ENCODE data around the gene ATRNL1. TPM values are rescaled to one million over a fixed set of nuclear protein-coding genes. Genes with fewer than 3 reads are reported as not detected.

The ATRNL1 gene
- total and polyA plus RNA-seq, 2 of the 8 experiments (the other 6 are each of a cell fraction or from before 2014, with no cell fraction given) = 5.1 to 17.6 TPM

DNA sequence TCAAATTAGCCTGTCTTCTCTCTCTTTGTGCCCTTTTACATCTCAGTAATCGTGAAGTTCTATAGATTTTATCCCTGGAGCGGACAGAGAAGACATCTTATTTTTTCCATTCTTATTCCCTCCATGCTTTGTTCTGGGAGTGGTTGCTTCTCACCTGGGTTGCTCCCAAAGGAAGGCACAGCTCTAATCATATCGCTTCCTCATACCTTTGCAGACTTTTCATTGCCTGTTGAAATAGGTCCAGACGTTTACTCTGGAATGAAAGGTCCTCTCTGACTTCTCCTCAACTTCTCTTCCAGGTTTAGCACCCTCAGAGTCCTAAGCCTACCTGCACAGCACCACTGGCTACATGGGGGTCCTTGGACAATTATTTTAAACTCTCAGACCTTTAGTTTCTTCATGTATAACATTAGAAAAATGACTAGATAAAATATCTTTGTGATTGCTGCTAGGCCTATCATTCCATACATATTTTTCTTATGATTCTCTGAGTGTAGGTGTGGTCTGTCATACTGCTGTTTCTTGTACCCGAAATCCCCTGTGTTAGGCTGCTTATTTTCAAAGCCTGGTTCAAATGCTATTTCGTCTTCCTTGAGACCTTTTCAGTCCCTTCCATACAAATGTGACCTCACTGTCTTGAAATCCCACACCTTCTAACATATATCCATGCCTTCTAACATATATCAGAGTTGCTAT lies 761.7 kb downstream of the ATRNL1 start:
- Histone ChIP-seq H3K23ac (ENCODE audit: insufficient read length) (no peak overlapping the region), H3K56ac (replicated peaks; ENCODE audit: insufficient read length, low read depth, low read length) (no peak overlapping the region), H3K9ac (replicated peaks in 1 of 4; ENCODE audit: extremely low read depth in 1 of 4, low read depth in 3 of 4, low read length in 3 of 4) (no peak overlapping the region), H3K4me3 (ENCODE audit: extremely low read depth in 1 of 4, insufficient read depth in 2 of 4, low read depth in 3 of 4, low read length in 4 of 4) (no peak overlapping the region), H3K4me2 (ENCODE audit: insufficient read depth in 1 of 2, low read depth in 2 of 2, low read length in 2 of 2) (no peak overlapping the region), H2BK12ac (ENCODE audit: low read depth, low read length) (no peak overlapping the region), H3K27ac (ENCODE audit: low read depth, low read length) (no peak overlapping the region), H4K8ac (ENCODE audit: extremely low read depth, insufficient read depth, low read length) (no peak overlapping the region), H3K9me3 (ENCODE audit: insufficient read depth in 2 of 2, low read depth in 1 of 2, low read length in 1 of 2) (no peaks in the 10 kb centered on the region), H2BK20ac (ENCODE audit: low read length) (no peak overlapping the region), H4K20me1 (replicated peaks in 1 of 2; ENCODE audit: control insufficient read depth in 1 of 2, insufficient read depth in 2 of 2, low read length in 2 of 2) (no peaks in the 10 kb centered on the region), H4K5ac (ENCODE audit: insufficient read length, low read depth, low read length) (no peak overlapping the region), H3K4me1 (replicated peaks in 1 of 4; ENCODE audit: control insufficient read depth in 3 of 4, insufficient read depth in 4 of 4, low read length in 3 of 4) (peaks cover 0 to 4% (median 2%) of the 10 kb centered on the region in 4 experiments; a peak in 3 of 7 replicates), H3K79me1 (ENCODE audit: low read depth, low read length) (no peaks in the 10 kb centered on the region), H2BK120ac (replicated peaks; ENCODE audit: low read depth, low read length) (no peak overlapping the region), H2BK5ac (ENCODE audit: low read depth, low read length) (no peak overlapping the region), H3K18ac (ENCODE audit: extremely low read depth, low read length) (no peak overlapping the region), H2AFZ (ENCODE audit: low read length) (no peak overlapping the region), H3K36me3 (ENCODE audit: control insufficient read depth in 2 of 4, insufficient read depth in 4 of 4, low read length in 3 of 4) (no peaks in the 10 kb centered on the region), H2BK15ac (ENCODE audit: low read length) (no peak overlapping the region), H3K14ac (ENCODE audit: insufficient read length) (no peak overlapping the region), H3K23me2 (ENCODE audit: low read depth, low read length) (no peaks in the 10 kb centered on the region), H3K79me2 (ENCODE audit: control insufficient read depth in 1 of 2, insufficient read depth in 2 of 2, low read length in 2 of 2) (no peaks in the 10 kb centered on the region), H3K27me3 (replicated peaks in 1 of 4; ENCODE audit: control insufficient read depth in 3 of 4, extremely low read depth in 1 of 4, insufficient read depth in 3 of 4, low read length in 3 of 4) (no peaks in the 10 kb centered on the region), H3K4ac (replicated peaks; ENCODE audit: insufficient read length, low read depth, low read length) (no peak overlapping the region), H2AK5ac (ENCODE audit: low read depth, low read length) (no peak overlapping the region), H4K91ac (replicated peaks; ENCODE audit: insufficient read length, low read length) (no peak overlapping the region)
- FAIRE-seq = no peak
- POLR2A ChIA-PET (ENCODE audit: partially characterized antibody) = no interaction called here
- WGBS, 2 experiments (ENCODE audit: extremely low coverage in 1 of 2, insufficient coverage in 1 of 2, insufficient read length in 1 of 2, insufficient replicate concordance in 2 of 2, low coverage in 1 of 2, low lambda C conversion rate in 2 of 2, missing lambda C conversion rate in 1 of 2) = 85% methylated on average over 6 of the region's 6 CpGs; no CpG with 5 or more reads in 1 of the 2 experiments
- CTCF ChIA-PET (ENCODE audit: partially characterized antibody) = interaction anchor here (0.6 to 0.9 kb wide), 2 partner anchors 10 to 32 kb away, joined by 3 to 4 read pairs; no protein-coding TSS in a partner anchor
- DNase-seq (ENCODE audit: low read depth in 1 of 2, low spot score in 2 of 2) = no peak
- TF ChIP-seq EZH2 (IDR thresholded peaks at IDR 0.05; ENCODE audit: low read depth, low read length, severe bottlenecking) (no peak), TEAD4 (IDR thresholded peaks at IDR 0.05; ENCODE audit: low read depth, low read length) (no peak), CHD1 (IDR thresholded peaks at IDR 0.05; ENCODE audit: low read depth, low read length) (no peak), SUZ12 (IDR thresholded peaks at IDR 0.05; ENCODE audit: low read length) (no peak), NRF1 (IDR thresholded peaks at IDR 0.05; ENCODE audit: low read depth, low read length) (no peak), MAFK (IDR thresholded peaks at IDR 0.05; ENCODE audit: low read depth, low read length) (no peak), CHD2 (IDR thresholded peaks at IDR 0.05; ENCODE audit: low read length) (no peak), TCF12 (IDR thresholded peaks at IDR 0.05; ENCODE audit: low read depth, low read length) (no peak), GTF2F1 (IDR thresholded peaks at IDR 0.05; ENCODE audit: borderline replicate concordance, low read depth, low read length) (no peak), SP2 (IDR thresholded peaks at IDR 0.05; ENCODE audit: low read length) (no peak)
- TF ChIP-seq, protein P1, sequence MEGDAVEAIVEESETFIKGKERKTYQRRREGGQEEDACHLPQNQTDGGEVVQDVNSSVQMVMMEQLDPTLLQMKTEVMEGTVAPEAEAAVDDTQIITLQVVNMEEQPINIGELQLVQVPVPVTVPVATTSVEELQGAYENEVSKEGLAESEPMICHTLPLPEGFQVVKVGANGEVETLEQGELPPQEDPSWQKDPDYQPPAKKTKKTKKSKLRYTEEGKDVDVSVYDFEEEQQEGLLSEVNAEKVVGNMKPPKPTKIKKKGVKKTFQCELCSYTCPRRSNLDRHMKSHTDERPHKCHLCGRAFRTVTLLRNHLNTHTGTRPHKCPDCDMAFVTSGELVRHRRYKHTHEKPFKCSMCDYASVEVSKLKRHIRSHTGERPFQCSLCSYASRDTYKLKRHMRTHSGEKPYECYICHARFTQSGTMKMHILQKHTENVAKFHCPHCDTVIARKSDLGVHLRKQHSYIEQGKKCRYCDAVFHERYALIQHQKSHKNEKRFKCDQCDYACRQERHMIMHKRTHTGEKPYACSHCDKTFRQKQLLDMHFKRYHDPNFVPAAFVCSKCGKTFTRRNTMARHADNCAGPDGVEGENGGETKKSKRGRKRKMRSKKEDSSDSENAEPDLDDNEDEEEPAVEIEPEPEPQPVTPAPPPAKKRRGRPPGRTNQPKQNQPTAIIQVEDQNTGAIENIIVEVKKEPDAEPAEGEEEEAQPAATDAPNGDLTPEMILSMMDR (IDR thresholded peaks at IDR 0.05; ENCODE audit: control extremely low read depth in 1 of 3, insufficient read depth in 1 of 3, low read depth in 1 of 3, low read length in 3 of 3) = no peak

Measured in H1 (cell line).